HUES64 (cell line): ENCODE measurements around the gene NUMB.

Experiments used
- H3K27ac ChIP-seq: 2 replicates; pipeline ENCODE4 v1.7.0; 2013; ENCODE audit warnings: low read depth, low read length, inconsistent platforms
- H3K27me3 ChIP-seq: 2 replicates; pipeline ENCODE4 v1.6.1; 2013; ENCODE audit warnings: mild to moderate bottlenecking, low read length; ENCODE audit not compliant: insufficient read depth
- H3K36me3 ChIP-seq: 2 replicates; pipeline ENCODE4 v1.6.1; 2013; ENCODE audit warnings: mild to moderate bottlenecking, low read length; ENCODE audit not compliant: insufficient read depth
- H3K4me1 ChIP-seq: 2 replicates; pipeline ENCODE4 v1.6.1; 2013; ENCODE audit warnings: mild to moderate bottlenecking, low read length, moderate library complexity; ENCODE audit not compliant: insufficient read depth
- H3K4me3 ChIP-seq: 2 replicates; pipeline ENCODE4 v1.5.1; 2013; ENCODE audit warnings: mild to moderate bottlenecking, low read length, moderate library complexity
- H3K9ac ChIP-seq: 2 replicates; pipeline ENCODE4 v1.6.1; 2013; ENCODE audit warnings: mild to moderate bottlenecking, low read depth, low read length
- H3K9me3 ChIP-seq: 2 replicates; pipeline ENCODE4 v1.6.1; 2013; ENCODE audit warnings: low read depth, low read length; ENCODE audit not compliant: insufficient read depth
- WGBS: fragments of 150-250, 120-280 bp; methylation state at CpG from one replicate; pipeline ENCODE4 v1.1.7; 2013; ENCODE audit warnings: missing lambda C conversion rate; 5-methylcytosine and 5-hydroxymethylcytosine counted together

The NUMB gene

GRCh38 chr14:73265721-73266046 is 192.7 kb downstream of the NUMB start:
- Histone ChIP-seq H3K36me3 (peaks cover 8% of the 10 kb centered on the region; the same call in 1 of the 2 replicates), H3K27ac (no peak overlapping the region), H3K9ac (no peak overlapping the region), H3K4me3 (no peak overlapping the region), H3K27me3 (0 out of 2 replicates have a peak, but pooled peaks cover 6% of the 10 kb centered on the region), H3K9me3 (no peaks in the 10 kb centered on the region), H3K4me1 (no peaks in the 10 kb centered on the region)
- WGBS = 92% methylated on average over 3 of the region's 3 CpGs

DNA sequence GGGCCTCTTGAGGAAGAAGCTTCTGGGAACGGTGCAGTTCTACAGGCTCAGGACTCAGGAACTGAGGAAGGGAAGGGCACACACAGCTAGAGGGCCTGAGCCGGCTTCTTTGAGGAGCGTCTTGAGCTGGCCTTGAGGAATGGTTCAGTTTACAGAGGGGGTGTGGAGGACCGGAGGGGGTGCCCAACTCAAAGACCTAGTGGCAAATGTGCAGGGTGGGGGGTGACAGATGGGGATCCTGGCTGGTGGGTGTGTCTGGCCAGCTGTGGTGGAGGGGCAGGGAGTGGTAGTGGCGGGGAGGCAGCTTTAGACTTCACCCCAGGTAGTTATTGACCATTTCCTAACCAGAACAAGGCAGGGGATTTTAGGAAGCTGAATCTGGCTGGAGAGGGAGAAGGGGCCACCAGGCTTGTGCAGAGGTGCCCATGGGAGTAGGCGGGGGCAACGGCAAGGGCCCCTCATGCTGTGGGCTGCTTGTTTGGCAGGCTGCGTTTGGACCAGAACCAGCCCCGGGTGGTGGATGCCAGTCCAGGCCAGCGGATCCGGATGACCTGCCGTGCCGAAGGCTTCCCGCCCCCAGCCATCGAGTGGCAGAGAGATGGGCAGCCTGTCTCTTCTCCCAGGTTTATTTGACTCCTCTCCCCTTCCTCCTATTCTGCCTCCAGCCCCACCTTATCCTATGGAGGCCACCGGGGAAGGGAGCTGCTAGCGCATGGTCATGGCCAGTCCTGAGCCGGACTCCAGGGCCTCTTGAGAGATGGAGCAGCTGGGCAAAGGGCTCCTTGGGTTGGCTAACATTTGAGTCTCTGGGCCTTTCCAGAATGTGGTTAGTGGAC is 193.2 kb downstream of the NUMB start:
- H3K27me3 ChIP-seq = no peaks in the 10 kb centered on the region
- no peaks in the 10 kb centered on the region for H3K9me3 ChIP-seq
- H3K36me3 ChIP-seq = peaks cover 8% of the 10 kb centered on the region; the same call in 1 of the 2 replicates
- no peak overlapping the region for H3K4me3 ChIP-seq
- no peaks in the 10 kb centered on the region for H3K4me1 ChIP-seq
- H3K27ac ChIP-seq = no peak overlapping the region
- H3K9ac ChIP-seq = no peak overlapping the region
- WGBS = 90% methylated on average over 18 of the region's 18 CpGs

- Histone ChIP-seq H3K4me3 (no peak overlapping the region), H3K27ac (no peak overlapping the region), H3K9me3 (no peaks in the 10 kb centered on the region), H3K9ac (no peak overlapping the region), H3K27me3 (no peaks in the 10 kb centered on the region), H3K4me1 (no peaks in the 10 kb centered on the region), H3K36me3 (peaks cover 11% of the 10 kb centered on the region; the same call in 1 of the 2 replicates)
- WGBS = 91% methylated on average over 23 of the region's 23 CpGs
These were observed 194.1 kb downstream of the NUMB start for GRCh38 chr14:73264080-73264884.

DNA sequence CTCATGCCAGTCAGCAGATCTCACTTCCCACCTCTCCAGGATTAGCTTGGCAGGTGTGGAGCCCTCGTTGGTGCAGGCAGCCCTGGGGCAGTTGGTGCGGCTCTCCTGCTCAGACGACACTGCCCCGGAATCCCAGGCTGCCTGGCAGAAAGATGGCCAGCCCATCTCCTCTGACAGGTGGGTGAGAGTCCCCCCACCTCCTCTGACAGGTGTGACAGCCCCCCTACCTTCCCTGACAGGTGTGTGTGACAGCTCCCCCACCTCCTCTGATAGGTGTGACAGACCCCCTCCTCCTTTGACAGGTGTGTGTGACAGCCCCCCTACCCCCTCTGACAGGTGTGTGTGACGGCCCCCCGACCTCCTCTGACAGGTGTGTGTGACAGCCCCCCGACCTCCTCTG is 194.7 kb downstream of the NUMB start:
- WGBS = 92% methylated on average over 7 of the region's 7 CpGs
- Histone ChIP-seq H3K4me3 (no peak overlapping the region), H3K36me3 (peaks cover 11% of the 10 kb centered on the region; the same call in 1 of the 2 replicates)

DNA sequence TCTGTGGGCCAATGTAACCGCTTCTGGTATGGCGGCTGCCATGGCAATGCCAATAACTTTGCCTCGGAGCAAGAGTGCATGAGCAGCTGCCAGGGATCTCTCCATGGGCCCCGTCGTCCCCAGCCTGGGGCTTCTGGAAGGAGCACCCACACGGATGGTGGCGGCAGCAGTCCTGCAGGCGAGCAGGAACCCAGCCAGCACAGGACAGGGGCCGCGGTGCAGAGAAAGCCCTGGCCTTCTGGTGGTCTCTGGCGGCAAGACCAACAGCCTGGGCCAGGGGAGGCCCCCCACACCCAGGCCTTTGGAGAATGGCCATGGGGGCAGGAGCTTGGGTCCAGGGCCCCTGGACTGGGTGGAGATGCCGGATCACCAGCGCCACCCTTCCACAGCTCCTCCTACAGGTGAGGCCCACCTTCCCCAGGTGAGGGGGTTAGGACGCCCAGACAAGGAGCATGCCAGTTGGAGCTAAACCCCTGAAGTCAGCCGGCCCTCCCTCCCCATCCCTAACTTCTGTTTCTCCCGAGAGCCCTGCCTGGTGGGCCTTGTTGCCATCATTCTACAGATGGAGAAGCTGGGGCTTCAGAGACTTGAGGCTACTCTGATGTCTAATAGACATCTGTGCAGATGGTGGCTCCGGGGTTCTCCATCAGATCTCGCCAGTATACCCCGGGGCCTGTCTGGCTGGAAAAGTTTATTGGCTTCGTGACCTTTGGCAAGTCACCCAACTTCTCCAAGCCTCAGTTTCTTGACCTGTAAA is 195.7 kb downstream of the NUMB start:
- no peaks in the 10 kb centered on the region for H3K9me3 ChIP-seq
- H3K4me1 ChIP-seq = no peaks in the 10 kb centered on the region
- no peak overlapping the region for H3K9ac ChIP-seq
- 95% methylated on average over 20 of the region's 20 CpGs for WGBS
- H3K27ac ChIP-seq = no peak overlapping the region
- H3K36me3 ChIP-seq = peaks cover 11% of the 10 kb centered on the region; the same call in 1 of the 2 replicates
- H3K27me3 ChIP-seq = no peaks in the 10 kb centered on the region
- H3K4me3 ChIP-seq = no peak overlapping the region

More for the DNA sequence above, 194.7 kb downstream of the NUMB start:
- Histone ChIP-seq H3K27me3 (no peaks in the 10 kb centered on the region), H3K4me1 (no peaks in the 10 kb centered on the region), H3K27ac (no peak overlapping the region), H3K9me3 (no peaks in the 10 kb centered on the region), H3K9ac (no peak overlapping the region)

DNA sequence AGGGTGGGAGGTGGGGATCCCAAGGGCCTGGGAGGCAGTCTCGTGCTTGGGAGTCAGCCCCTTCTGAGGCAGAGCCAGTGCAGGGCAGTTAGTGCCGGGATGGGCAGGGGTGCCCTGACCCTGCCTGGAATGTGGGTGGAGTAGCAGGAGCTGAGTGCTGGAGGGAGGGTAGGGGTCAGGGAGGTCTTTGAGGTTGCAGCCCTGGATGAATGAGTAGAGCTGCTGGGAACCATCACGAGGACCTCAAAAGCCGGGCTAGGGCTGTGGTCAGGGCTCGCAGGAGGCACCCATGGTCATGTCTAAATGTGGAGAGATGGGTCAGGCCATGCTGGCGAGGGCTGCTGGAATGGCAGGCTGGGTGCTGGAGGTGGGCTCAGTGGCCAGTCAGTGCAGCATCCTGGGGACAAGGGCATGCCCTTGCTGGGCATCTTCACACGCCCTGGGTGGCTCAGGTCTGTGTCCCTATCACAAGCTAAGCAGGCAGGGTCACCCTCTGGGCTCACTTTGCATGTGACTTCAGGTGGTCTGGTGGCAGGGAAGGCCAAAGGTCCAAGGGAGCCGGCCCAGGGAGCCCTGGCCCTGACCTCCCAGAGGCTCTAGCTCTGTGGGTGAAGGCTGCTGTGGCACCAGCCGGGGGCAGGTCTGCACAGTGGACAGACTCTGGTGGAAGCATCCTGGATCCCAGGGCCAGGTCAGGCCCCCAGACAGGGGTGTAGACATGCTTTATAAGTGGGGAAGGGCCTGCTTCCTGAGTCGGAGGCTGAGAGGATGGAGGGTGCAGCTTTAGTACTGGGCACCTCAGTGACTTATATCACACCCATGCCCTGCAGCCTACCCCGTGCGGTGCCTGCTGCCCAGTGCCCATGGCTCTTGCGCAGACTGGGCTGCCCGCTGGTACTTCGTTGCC is 196.6 kb downstream of the NUMB start:
- peaks cover 11% of the 10 kb centered on the region; the same call in 1 of the 2 replicates for H3K36me3 ChIP-seq
- H3K4me3 ChIP-seq = no peak overlapping the region
- H3K27ac ChIP-seq = no peak overlapping the region
- no peaks in the 10 kb centered on the region for H3K4me1 ChIP-seq
- no peaks in the 10 kb centered on the region for H3K9me3 ChIP-seq
- H3K9ac ChIP-seq = no peak overlapping the region
- no peaks in the 10 kb centered on the region for H3K27me3 ChIP-seq
- 95% methylated on average over 15 of the region's 15 CpGs for WGBS

DNA sequence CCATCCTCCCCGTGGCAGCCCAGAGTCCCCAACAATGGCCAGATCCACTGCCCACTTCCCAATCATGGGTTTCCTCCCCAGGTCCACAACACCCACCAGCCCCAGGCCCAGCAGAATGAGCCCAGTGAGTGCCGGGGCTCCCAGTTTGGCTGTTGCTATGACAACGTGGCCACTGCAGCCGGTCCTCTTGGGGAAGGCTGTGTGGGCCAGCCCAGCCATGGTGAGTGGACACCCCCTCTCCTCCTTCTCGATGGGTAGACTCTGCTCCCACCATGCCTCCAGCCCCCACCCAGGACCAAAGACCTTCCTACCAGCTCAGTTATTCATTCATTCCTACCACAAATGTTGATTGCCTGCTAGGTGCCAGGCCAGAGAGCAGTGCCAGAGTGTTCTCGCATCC is 197.3 kb downstream of the NUMB start:
- Histone ChIP-seq H3K27me3 (no peaks in the 10 kb centered on the region), H3K9ac (no peak overlapping the region), H3K4me1 (no peaks in the 10 kb centered on the region), H3K9me3 (no peaks in the 10 kb centered on the region), H3K36me3 (peaks cover 11% of the 10 kb centered on the region; the same call in 1 of the 2 replicates), H3K27ac (no peak overlapping the region), H3K4me3 (no peak overlapping the region)
- WGBS = 88% methylated on average over 6 of the region's 6 CpGs

GRCh38 chr14:73260574-73260973 is 197.8 kb downstream of the NUMB start:
- 88% methylated on average over 11 of the region's 11 CpGs for WGBS
- H3K36me3 ChIP-seq = peaks cover 9% of the 10 kb centered on the region; the same call in 1 of the 2 replicates

GRCh38 chr14:73259837-73260236 is 198.5 kb downstream of the NUMB start:
- Histone ChIP-seq H3K4me1 (no peaks in the 10 kb centered on the region), H3K9me3 (no peaks in the 10 kb centered on the region), H3K4me3 (no peak overlapping the region), H3K9ac (no peak overlapping the region), H3K27me3 (no peaks in the 10 kb centered on the region), H3K27ac (no peak overlapping the region), H3K36me3 (peaks cover 10% of the 10 kb centered on the region; the same call in 1 of the 2 replicates)
- 87% methylated on average over 9 of the region's 9 CpGs for WGBS

More at GRCh38 chr14:73260574-73260973, 197.8 kb downstream of the NUMB start:
- Histone ChIP-seq H3K27ac (no peak overlapping the region), H3K4me3 (no peak overlapping the region), H3K9me3 (no peaks in the 10 kb centered on the region), H3K27me3 (no peaks in the 10 kb centered on the region), H3K9ac (no peak overlapping the region), H3K4me1 (no peaks in the 10 kb centered on the region)
